Chondrocyte (in vitro differentiated cells): ENCODE data around the gene ANO4. TPM values are rescaled to one million over a fixed set of nuclear protein-coding genes. Genes with fewer than 3 reads are reported as not detected.

Experiments used
- DNase-seq: peaks from one replicate; pipeline ENCODE4 v3.0.0; 2021; ENCODE audit warnings: mixed read lengths, low spot score
- H3K27ac Mint-ChIP-seq: one replicate; pipeline ENCODE4 v1.8.0; 2021; ENCODE audit warnings: mild to moderate bottlenecking, moderate library complexity, mixed read lengths; ENCODE audit not compliant: unreplicated experiment
- H3K27me3 Mint-ChIP-seq: 2 replicates; pipeline ENCODE4 v1.8.0; 2021; ENCODE audit warnings: low read depth, mixed read lengths
- H3K36me3 Mint-ChIP-seq: 2 replicates; pipeline ENCODE4 v1.8.0; 2021; ENCODE audit warnings: low read depth, mixed read lengths
- H3K4me1 Mint-ChIP-seq: 2 replicates; pipeline ENCODE4 v1.8.0; 2021; ENCODE audit warnings: low read depth, mild to moderate bottlenecking, mixed read lengths
- H3K4me3 Mint-ChIP-seq: one replicate; pipeline ENCODE4 v1.8.0; 2021; ENCODE audit warnings: mild to moderate bottlenecking, moderate library complexity, mixed read lengths; ENCODE audit not compliant: unreplicated experiment
- H3K9me3 Mint-ChIP-seq: 2 replicates; pipeline ENCODE4 v1.8.0; 2021; ENCODE audit warnings: low read depth, mixed read lengths
- total RNA-seq: library from RNA; stranded (reverse); gene quantifications from 3 replicates; pipeline ENCODE4 v1.2.1, GENCODE V29; 2021
- TF ChIP-seq, protein P1 (sequence below): fragments of 200-600 bp; sonication (generic); IDR thresholded peaks from 2 replicates; pipeline ENCODE4 v1.5.0; 2021; ENCODE audit warnings: antibody characterized with exemption, mild to moderate bottlenecking, moderate library complexity

ANO4 gene
- total RNA-seq, 1 donor from 2014 or later = 9.2 TPM

DNA sequence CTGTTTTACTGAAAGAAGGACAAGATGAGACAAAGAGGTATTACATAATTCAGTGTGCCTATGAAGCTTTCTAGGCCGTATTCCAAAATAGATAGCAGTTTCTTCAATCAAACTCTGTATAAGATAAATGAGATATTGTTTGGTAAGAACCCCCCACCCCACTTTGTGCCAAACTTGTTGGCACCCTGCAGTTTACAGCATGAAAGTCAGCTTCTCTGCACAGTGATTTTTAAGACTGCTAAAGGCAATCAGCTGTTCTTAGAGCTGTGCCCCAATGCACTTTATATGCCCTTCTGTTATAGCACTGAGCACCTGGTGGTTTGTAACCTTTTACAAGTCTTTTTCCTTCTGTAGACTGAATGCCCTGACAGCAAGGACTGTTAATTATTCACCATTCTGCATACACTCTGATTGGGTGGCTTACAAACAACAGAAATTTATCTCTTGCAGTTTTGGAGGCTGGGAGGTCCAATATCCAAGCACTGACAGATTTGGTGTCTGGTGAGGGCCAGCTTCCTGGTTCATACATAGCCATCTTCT lies 76.7 kb downstream of the ANO4 start:
- DNase-seq = no peak
- H3K36me3 Mint-ChIP-seq = peaks cover 5% of the 10 kb centered on the region
- no peak overlapping the region for H3K27ac Mint-ChIP-seq
- H3K27me3 Mint-ChIP-seq = no peaks in the 10 kb centered on the region
- TF ChIP-seq, protein P1, sequence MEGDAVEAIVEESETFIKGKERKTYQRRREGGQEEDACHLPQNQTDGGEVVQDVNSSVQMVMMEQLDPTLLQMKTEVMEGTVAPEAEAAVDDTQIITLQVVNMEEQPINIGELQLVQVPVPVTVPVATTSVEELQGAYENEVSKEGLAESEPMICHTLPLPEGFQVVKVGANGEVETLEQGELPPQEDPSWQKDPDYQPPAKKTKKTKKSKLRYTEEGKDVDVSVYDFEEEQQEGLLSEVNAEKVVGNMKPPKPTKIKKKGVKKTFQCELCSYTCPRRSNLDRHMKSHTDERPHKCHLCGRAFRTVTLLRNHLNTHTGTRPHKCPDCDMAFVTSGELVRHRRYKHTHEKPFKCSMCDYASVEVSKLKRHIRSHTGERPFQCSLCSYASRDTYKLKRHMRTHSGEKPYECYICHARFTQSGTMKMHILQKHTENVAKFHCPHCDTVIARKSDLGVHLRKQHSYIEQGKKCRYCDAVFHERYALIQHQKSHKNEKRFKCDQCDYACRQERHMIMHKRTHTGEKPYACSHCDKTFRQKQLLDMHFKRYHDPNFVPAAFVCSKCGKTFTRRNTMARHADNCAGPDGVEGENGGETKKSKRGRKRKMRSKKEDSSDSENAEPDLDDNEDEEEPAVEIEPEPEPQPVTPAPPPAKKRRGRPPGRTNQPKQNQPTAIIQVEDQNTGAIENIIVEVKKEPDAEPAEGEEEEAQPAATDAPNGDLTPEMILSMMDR = no peak
- H3K9me3 Mint-ChIP-seq = peaks cover 12% of the 10 kb centered on the region
- H3K4me1 Mint-ChIP-seq = peaks cover 14% of the 10 kb centered on the region
- no peak overlapping the region for H3K4me3 Mint-ChIP-seq

DNA sequence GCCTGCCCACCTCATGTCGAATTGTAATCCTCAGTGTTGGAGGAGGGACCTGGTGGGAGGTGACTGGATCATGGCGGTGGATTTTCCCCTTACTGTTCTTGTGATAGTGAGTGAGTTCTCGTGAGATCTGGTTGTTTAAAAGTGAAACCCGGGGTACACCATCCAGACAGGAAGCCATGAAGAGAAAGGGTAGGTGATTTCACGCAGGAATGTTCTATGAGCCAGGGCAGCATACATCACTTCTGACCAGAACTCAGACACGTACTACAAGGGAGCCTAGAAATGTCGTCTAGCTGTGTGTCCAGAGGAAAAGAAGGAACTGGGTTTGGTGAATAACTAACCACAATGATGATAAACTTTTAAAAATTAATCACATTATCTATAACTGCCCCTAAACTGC lies 80.6 kb downstream of the ANO4 start:
- peaks cover 8% of the 10 kb centered on the region for H3K4me1 Mint-ChIP-seq
- DNase-seq = no peak
- H3K27ac Mint-ChIP-seq = no peak overlapping the region
- TF ChIP-seq, protein P1 = no peak
- H3K36me3 Mint-ChIP-seq = peaks cover 5% of the 10 kb centered on the region
- H3K9me3 Mint-ChIP-seq = peaks cover 12% of the 10 kb centered on the region
- no peaks in the 10 kb centered on the region for H3K27me3 Mint-ChIP-seq
- no peak overlapping the region for H3K4me3 Mint-ChIP-seq

DNA sequence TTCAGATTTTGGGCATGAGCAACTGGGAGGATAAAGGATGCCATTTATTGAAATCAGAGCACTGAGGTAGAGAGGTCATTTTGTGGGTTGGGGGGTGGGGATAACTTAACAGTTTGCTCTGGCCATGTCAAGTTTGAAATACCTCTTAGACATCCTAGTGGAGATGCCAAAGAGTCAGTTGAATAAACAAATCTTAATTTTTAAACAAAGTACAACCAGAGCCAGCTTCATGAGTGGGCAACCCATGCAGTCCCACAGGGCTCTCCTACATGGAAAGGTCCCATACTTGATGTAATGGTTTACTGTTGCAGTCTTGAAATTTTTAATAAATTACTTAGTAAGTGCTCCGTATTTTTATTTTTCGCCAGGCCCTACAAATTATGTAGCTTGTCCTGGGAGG lies 81.2 kb downstream of the ANO4 start:
- H3K4me1 Mint-ChIP-seq = peaks cover 8% of the 10 kb centered on the region
- H3K4me3 Mint-ChIP-seq = no peak overlapping the region
- peaks cover 5% of the 10 kb centered on the region for H3K36me3 Mint-ChIP-seq
- no peak for DNase-seq
- no peaks in the 10 kb centered on the region for H3K27me3 Mint-ChIP-seq
- H3K27ac Mint-ChIP-seq = peak overlapping the region; percentile 70
- TF ChIP-seq, protein P1 = no peak
- H3K9me3 Mint-ChIP-seq = peaks cover 12% of the 10 kb centered on the region

DNA sequence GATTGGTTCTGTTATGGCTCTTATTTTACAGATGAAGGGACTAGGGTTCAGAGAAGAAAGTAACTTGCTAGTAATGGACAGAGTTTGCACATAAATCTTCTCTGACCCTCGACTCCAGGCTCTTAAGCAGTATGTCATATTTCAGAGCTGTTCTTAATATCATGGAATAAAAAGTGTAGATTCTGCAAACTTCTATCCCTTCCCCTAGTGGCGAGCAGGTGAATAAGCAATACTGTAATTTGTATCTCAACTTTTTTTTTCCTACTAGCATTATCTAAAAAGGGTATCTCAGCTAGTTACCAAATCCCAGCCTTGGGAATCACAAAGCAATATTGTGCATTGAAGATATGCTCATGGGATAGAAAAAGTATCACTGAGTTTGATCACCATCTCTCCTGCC lies 83.2 kb downstream of the ANO4 start:
- Mint-ChIP-seq H3K9me3 (peaks cover 12% of the 10 kb centered on the region), H3K4me3 (no peak overlapping the region), H3K4me1 (peaks cover 8% of the 10 kb centered on the region), H3K27me3 (no peaks in the 10 kb centered on the region), H3K36me3 (peaks cover 5% of the 10 kb centered on the region), H3K27ac (no peak overlapping the region)
- TF ChIP-seq, protein P1 = peak; percentile 63
- DNase-seq = no peak

DNA sequence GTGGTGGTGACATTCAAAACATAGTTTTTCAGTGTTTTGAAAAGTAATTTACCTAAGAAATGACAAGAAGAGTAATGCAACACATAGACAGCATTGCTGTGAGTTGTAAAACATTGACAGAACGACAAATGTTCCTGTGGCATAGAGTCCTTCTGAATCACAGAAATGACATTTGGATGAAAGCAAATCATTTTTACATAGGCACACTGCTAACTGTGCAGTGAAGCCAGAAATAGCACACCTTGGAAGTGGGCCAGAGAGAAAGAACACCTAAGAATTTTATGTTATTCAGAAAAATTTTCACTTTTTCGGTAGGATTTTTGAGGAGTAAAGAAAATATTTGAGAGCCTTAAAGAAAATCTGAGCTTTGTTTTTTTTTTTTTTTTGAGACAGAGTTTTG lies 100.6 kb downstream of the ANO4 start:
- Mint-ChIP-seq H3K4me3 (no peak overlapping the region), H3K4me1 (peaks cover 4% of the 10 kb centered on the region), H3K9me3 (no peaks in the 10 kb centered on the region), H3K27ac (no peak overlapping the region), H3K27me3 (no peaks in the 10 kb centered on the region), H3K36me3 (no peaks in the 10 kb centered on the region)
- TF ChIP-seq, protein P1 = no peak
- no peak for DNase-seq
